Cerebellar cortex (tissue), 1 donor: Measurements from ENCODE around the gene PIAS1.
A peak's percentile ranks its signal among the peaks of the same experiment; 100 is the strongest.
"Not testable (repeated sequence)": the region's sequence is repeated elsewhere in the genome, so short reads cannot be mapped to it uniquely, and the experiment has no call there.

Experiments used
- DNase-seq: peaks from one replicate; pipeline ENCODE4 v3.0.0-alpha.2; 2015; ENCODE audit warnings: low spot score

Gene PIAS1

DNA sequence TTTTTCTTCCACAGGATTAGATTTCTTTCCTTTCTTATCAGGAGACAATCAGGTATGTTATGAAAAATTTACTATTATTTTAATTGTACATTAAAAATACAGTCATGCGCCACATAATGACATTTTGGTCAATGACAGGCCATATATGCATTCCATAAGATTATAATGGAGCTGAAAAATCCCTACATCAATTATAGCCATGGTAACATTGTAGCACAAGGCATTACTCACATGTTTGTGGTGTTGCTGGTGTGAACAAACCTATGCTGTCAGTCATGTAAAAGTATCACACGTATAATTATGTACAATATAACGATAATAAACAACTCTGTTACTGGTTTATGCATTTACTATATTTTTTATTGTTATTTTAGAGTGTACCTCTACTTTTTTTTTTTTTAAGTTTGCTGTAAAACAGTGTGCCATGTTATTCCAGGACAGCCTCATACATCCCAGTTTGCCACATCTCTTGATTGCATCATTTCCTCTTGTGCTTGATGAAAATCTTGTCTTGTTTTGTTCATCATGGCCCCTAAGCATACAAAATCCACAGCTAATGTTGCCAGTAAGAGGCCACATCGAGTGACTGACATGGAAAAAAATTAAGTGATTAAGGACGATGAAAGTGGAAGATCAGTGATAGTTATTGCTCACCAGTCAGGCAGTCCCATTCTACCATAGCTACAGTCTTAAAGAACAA lies 129.7 kb downstream of the PIAS1 start:
- no peak for DNase-seq

DNA sequence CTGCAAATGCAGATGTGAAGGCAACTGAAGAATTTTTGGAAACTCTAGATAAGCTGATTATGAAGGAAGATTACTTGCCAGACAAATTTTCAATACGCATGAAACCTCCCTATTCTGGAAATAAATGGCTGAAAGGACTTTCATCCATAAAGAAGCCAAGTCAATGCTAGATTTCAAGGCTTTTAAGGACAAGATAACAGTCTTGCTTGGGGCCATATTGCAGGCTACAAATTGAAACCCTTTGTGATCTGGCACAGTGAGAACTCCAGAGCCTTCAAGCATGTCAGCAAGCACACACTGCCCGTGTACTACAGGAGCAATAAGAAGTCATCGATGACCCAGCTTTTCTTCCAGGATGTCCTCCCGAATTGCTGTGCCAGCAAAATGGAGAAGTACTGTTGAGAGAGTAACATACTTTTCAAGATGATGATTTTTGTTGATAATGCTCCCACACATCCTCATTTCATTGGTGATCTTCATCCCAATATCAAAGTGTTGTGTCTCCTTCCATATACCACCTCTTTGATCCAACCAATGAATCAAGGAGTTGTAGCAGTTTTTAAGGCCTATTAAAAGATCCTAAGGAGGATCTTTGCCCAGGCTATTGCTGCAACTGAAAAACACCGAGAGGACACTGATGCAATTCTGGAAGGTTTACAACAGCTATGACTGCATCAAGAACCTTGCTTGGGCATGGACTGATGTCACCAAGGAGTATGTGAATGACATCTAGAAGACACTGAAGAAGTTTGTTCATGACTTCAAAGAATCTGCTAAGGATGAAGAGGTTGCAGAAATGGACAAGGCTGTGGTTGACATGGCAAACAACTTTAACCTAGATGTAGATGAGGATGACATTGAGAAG lies 130.7 kb downstream of the PIAS1 start:
- DNase-seq = no peak

DNA sequence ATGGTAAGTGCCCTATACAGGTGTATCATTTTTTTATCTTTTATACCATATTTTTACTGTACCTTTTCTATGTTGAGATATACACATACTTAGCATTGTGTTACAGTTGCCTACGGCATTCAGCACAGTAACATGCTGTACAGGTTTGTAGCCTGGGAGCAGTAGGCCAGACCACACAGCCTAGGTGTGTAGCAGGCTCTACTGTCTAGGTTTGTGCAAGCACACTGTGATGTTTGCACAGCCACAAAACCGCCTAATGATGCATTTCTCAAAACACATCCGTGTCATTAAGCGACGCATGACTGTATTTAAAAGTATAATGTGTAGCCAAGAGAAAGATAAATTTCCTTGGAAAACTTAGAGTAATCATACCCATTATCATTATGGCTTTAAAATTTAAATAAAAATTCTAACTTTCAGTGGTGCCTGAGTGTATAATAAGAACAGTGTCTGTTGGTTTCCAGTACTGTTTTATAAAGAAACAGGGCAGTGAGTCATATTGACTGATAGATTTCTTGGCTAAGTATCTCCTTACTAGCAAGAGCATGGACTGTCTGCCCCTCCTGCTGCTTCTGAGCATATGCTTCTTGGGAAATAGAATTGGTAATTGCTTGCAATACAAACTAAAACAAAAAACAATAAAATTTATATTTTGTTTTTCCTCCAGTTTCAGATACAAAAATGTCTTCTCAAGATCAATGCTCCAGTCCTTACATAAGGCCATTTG lies 132.7 kb downstream of the PIAS1 start:
- peak; percentile 59 for DNase-seq

DNA sequence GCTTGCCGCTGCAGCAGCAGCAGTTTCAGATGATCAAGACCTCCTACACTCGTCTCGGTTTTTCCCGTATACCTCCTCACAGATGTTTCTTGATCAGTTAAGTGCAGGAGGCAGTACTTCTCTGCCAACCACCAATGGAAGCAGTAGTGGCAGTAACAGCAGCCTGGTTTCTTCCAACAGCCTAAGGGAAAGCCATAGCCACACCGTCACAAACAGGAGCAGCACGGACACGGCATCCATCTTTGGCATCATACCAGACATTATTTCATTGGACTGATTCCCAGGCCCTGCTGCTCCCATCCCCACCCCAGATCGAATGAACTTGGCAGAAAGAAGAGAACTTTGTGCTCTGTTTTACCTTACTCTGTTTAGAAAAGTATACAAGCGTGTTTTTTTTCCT lies 133.4 kb downstream of the PIAS1 start:
- peak; percentile 89 for DNase-seq

DNA sequence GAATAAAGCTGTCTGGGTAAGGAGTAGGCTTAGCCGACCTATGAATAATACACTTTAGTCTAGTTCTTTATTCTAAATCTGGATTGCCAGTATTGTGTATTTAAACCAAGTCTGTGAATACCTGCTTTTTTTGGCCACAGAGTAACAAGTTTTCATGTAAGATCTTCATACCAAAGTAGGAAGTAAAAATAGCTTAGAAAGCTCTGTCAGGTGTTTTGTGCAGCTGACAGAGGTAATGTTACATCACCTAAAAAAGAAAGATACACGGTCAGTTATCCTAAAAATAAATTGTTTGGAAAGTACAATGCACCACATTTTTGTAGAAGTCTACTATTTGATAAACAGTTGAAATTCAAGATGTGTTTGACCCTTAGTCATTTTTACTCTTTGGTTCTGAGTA lies 134.5 kb downstream of the PIAS1 start:
- no peak for DNase-seq

DNA sequence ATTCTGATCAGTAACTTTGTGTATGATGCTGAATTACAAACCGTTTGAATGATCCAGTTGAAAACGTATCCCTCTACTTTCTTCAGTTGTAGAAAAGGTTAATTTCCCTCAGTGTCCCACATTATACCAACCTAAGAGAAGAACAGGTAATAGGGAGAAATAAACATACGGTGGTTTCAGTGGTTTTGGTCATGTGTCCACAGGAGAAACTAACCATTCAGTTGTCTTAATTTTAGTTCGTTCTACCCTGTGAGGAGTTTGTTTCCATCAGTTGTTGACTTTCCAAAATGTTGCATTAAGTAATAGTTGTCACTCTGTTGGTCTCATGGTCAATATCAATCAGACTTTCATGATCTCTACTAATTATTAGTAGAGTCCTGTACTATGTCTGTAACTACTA lies 135.9 kb downstream of the PIAS1 start:
- DNase-seq = no peak

DNA sequence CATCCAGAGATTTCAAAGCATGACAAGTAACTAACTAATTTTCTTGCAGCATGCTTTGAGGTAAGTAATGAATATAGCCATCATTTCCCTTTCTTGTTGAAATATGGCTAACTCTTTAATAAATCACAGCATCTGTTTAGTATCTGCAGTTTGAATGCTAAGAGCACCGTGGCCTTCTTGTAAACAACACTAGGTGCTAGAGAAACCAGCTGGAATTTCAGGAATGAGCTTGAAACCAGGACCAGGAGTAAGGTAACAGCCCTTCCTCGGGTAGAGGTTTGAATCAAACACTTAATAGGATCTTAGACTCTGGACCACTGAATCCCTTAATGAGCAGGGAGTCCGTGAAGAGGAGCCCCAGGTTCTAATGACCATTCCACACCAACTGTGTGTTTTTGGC lies 137.4 kb downstream of the PIAS1 start:
- no peak for DNase-seq

DNA sequence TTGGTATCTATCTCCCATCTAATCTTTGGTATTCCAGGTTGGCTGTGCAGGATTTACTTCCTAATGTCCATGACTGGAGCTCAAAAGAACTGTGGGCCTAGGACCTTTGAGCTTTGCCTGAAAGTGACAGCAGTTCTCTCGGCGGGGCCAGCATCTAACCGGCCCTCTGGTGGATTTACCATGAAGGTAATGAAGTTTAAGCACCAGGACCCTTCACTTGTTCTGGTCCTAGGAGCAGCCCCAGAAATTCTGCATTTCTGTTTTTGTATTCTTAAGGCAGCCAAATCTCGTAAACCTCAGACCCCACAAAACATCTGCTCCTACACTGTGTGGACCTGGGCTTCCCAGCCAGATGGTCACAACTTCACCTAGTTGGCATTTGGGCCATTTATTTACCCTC lies 138.0 kb downstream of the PIAS1 start:
- DNase-seq = no peak

DNA sequence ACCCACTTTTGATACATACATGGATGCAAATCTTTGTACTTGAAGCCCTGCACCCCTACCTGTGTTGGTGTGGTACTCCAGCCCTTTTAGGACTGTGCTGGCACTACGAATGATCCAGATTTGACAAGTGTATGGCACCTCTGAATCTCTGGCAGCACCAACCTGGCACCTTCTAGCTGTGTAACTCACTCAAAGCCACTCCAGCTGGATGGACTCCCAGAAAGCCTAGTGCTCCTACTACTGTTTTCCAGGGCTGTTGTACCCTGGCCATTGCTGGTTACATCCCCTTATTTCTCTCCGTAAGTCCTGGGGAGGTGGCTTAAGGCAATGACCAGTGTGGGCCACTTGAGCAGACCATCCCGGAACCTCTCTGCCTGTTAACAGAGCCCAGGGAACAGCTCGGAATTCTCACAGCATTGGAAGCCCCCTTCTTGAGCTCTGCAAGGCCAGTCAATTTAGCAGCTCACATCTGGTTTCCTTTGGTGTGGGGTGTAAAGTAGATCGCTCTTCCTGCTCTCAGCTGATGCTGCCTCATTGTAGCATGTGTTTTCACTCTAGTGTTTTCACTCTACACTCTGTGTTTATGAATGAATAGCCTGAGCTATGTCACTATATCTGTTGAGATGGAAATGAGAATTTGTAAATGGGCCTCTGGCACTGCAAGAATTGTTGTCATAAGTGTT lies 138.8 kb downstream of the PIAS1 start:
- DNase-seq = peak; percentile 78

DNA sequence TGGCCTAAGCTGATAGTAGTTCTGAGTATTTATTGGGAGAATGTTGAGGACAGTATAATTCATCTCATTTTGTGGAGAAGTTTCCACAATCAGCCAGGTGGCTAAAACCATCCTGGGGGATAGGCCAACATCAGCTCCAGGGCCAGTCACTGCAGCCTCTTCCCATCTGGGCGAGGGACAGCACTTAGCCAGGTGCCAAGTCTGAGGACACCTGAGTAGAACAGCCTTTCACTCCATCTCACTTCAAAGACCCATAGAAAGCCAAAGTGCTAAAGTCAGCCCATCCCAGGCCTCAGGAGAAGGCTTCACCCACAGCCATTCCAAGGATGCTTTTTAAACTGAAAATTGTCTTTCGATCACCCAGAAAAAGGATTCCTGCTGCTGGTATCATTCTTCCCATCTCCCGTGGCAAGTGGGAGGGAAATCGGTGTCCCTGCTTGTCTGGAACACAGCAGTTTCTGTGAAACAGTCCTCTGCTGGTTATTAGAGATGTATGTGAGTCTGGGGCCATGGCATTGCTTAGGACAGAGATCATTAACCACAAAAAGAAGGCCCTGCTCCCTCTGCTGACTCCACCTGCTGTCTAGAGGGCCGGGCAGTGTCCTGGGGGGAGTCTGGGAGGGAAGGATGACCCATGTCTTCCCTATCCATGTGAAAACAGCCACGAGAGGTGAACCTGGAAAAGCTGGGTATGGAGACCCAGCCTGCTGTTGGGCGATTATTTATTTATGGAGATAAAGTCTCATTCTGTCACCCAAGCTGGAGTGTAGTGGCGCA lies 141.4 kb downstream of the PIAS1 start:
- no peak for DNase-seq

DNA sequence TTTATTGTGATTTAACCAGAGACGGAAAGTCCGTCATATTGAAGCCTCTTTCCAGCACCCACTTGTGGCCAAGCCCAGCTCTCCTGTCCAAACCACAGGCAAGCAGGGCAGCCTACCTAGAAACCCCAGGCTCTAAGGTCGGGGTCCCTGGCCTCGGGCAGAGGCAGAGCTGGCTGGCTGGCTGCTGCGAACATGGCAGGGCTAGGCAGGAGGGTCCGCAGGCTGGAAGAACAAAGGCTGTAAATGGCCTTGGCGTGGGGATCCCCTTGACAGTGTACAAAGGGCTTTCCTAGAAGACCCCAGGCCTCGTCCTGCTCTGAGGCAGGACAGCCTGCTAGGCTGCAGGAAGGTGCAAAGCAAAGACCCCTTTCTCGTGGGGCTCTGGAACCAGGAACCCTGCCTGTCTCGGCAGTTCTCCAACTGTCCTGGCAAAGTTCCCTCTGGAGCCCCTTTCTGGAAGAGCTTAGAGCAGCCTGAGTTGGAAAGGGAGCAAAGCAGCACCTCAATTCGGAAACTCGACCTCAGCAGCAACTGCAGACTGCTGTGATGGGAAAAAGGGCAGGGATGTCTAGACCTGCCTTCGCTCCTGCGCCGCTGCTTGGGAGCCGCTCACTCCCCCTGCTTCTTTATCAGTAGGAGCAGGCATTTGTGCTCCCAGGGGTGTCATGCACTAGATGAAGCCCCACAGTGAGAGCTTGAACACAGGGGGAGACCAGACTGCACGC lies 142.5 kb downstream of the PIAS1 start:
- no peak for DNase-seq

DNA sequence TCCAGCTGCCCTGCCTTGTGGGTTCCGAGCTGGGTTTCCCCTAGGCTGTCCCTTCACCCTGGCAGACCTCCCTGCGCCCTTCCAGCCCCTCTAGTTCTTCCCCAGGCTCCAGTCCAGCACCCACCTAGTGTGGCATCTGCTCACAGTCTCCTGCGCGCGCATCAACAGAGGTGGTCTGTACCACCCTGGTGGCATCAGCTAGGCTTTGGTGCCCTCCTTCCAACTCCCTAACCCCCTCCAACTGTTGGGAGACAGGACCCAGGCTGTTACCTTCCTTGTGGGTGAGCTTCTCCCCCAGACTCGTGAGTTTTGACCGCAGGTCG lies 143.0 kb downstream of the PIAS1 start:
- no peak for DNase-seq

DNA sequence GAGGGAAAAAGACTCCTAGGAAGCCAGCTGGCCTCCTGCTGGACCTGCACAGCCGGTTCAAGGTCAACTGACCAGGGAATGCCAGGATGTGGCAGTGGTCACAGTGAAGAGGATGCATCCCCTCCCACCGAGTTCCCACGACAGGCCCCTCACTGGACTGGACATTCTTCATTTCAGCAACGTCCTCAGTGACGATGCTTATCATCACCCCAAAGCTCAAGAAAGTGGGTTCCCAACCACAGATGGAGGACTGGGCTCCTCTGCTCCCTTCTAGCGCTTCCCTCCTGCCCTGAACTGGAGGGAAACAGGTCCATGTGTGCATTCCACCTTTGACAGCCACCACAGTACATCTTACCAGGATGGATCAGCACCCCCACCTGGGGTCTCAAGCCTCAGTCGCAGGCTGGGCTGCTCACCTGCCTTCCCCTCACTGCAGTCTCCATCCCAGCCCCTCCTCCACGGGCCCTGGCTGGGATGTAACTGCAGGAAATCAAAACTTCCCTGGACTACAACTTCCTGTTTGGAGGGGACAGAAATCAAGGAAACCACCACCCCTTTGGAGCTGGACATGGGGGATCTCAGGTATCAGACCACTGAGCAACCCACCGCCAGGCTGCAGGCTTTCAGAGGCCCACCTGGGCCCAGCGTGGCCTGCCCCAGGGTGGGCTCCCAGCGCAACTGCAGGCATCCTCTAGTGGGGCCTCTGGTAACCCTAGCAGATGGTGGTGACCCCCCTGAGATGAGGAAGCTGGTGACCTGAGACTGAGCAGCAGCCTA lies 143.7 kb downstream of the PIAS1 start:
- DNase-seq = no peak

DNA sequence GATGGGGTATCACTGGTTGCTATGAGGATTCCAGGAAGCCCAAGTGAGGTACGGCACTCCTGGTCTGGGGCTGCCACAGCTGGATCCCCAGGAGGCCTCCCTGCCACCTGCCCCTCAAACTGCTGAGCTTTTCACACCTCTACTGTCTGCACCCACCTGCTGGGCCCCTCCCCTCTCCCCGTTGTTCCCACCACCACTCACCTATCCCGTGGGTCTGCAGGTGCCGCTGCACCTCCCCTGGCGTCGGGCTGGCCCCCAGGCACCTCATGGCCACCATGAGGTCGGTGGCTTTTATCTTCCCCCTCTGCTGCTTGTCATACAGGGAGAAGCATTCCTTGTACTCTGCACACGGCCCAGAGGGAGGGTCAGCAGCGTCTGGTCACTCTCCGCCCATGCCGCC lies 145.2 kb downstream of the PIAS1 start:
- DNase-seq = no peak

DNA sequence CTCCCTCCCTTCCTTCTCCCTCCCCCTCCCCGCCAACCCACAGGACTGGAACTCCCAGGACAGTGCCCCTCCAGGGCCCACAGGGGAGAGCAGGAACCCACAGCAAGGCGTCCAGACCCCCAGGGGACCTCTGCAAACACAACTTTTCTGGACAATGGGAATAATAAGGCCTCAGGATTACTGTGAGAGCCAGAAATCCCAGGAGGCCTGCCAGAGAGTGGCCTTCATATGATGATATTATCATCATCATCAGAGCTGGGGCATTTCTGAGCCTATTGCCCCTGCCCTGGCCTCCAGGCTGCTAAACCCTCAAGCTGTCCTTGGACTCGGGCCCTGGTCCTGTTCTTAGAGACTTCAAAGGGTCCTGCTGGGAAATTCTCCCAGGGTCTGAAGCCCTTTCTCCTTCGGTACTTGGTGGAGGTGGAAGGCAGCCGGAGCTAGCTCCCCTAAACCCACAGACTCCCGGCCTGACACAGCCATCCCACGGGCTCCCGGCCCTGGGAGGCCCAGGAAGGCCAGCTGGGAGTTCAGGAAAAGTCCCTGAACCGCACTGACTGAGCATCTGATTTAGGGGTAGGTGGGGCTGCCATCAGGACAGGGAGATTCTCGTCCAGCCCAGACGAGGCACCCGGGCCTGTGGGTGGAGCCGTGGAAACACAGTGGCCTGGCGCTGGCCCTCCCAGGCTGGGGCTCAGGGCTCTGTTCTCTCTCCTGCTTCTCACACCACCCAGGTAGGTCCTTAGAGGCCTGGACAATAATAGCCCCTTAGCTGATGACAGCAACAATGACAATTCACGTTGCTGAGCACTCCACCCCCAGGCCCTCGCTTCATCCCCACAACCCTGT lies 146.1 kb downstream of the PIAS1 start:
- no peak for DNase-seq

DNA sequence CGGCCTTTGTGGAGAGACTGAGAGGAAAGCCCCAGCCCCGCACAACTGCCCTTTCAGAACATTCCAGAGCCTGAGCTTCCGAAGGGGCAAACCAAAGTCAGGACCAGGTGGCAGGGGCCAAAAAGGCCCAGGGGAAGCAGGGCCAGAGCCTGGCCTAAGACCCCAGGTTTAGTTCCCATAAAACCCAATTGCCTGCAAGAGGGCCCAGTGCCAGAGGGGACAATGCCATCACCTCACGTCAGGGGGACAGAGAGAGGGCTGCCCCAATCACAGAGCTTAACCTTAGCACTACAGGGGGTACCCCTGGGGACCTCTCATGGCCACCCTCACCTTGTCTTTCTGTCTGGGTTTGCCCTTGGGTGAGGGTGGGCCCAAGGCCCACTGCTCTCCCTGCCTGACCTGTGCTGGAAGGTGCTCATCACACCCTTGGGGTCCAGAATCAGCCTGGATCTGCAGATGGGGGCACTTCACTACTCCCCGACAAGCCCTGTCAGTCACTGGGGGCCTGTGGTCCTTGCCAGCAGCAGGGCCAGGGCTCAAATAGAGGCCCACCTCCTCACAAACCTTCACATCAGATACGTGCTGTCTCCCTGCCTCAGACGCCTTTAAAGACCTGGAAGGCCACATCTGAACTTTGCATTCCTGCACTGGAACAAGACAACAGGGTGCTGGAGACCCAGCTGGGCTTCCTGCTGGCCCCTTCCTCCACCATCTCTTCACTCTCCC lies 147.2 kb downstream of the PIAS1 start:
- no peak for DNase-seq

DNA sequence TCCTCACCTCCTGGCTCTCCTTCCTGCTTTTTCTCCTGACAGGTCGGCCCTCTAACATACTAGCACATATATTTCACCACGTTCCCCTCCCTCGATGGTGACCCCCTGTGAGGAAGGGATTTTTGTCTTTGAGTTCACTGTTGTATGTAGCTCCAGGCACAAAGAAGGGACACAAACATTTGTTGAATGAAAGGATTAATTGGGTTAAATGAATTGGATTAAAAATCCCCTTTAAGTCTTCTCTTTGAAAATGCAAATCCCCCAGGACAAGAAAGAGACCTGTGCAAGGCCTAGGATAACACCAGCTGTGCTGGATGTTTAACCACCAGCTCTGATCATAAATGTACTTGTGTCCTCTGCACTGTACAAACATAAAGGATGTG lies 147.8 kb downstream of the PIAS1 start:
- no peak for DNase-seq

DNA sequence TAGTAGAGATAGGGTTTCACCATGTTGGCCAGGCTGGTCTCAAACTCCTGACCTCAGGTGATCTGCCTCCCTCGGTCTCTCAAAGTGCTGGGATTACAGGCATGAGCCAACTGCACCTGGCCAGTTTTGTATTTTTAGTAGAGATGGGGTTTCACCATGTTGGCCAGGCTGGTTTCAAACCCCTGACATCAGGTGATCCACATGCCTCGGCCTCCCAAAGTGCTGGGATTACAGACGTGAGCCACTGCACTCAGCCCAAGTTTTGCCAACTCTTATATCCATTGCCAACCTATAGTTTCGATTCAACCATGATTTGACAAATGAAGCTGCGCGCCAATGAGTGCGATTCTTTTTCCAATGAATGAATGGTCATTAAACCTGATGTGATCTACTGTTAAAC lies 148.9 kb downstream of the PIAS1 start:
- DNase-seq = not testable (repeated sequence)

DNA sequence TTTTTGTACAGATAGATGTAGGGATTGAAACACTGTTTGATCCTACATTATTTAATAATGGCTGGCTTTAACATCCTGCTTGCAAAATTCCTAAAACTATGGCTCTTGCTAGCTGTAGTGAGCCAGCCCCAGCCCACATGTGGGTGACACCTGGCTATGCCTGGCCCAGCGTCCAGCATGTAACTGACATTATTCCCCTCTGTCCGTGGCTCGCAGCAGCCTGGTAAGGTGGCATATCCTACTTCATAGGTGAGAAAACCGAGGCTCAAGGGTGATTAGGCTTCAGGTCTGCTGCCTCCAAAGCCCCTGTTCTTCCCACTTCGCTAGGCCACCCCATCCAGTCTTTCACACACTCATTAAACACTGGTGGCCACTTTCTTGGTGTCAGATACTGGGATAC lies 149.4 kb downstream of the PIAS1 start:
- DNase-seq = no peak
